CD4-positive, alpha-beta T cell (primary cell): ENCODE measurements around the gene JAZF1. TPM values are rescaled to one million over a fixed set of nuclear protein-coding genes. Genes with fewer than 3 reads are reported as not detected.

ENCODE experiments used
- ATAC-seq: fragments of 200-7000 bp; cut with Tn5 transposase; one replicate; pipeline ENCODE4 v1.10.0; 2022; ENCODE audit warnings: mild to moderate bottlenecking; ENCODE audit not compliant: poor library complexity
- CTCF ChIA-PET: fragments of 350-600 bp; sonication (Branson Sonifier 250); formaldehyde crosslinking; loops from one replicate; lab custom pipeline; 2021; ENCODE audit warnings: antibody characterized with exemption, inconsistent platforms; lab: Charles Lee
- POLR2A ChIA-PET: fragments of 350-600 bp; sonication (Branson Sonifier 250); formaldehyde crosslinking; loops from one replicate; lab custom pipeline; 2021; ENCODE audit warnings: antibody characterized with exemption, inconsistent platforms; lab: Charles Lee
- DNase-seq, 14 experiments: peaks; one replicate each; pipeline ENCODE4 v3.0.0-alpha.2; 2013 to 2020; ENCODE audit warnings: mixed read lengths in 2 of 14
- H3K27ac ChIP-seq, 2 donors: one replicate each; pipeline versions ENCODE4 v1.5.1 to v1.7.0; 2013; ENCODE audit warnings: low read length in 2 of 2, low read depth in 1 of 2, mild to moderate bottlenecking in 1 of 2
- H3K27me3 ChIP-seq, 2 experiments: 1 replicate in 1 of 2; 2 replicates in 1 of 2; pipeline versions ENCODE4 v1.6.1 to v1.7.0; 2013; ENCODE audit warnings: low read length in 2 of 2, control low read depth in 1 of 2, mild to moderate bottlenecking in 1 of 2, moderate library complexity in 1 of 2; ENCODE audit not compliant: insufficient read depth in 2 of 2, control insufficient read depth in 1 of 2
- H3K36me3 ChIP-seq: one replicate; pipeline ENCODE4 v1.6.1; 2013; ENCODE audit warnings: low read length, control low read depth; ENCODE audit not compliant: insufficient read depth
- H3K4me1 ChIP-seq: one replicate; pipeline ENCODE4 v1.6.1; 2013; ENCODE audit warnings: low read length, control low read depth; ENCODE audit not compliant: insufficient read depth
- H3K4me3 ChIP-seq: one replicate; pipeline ENCODE4 v1.5.1; 2013; ENCODE audit warnings: mild to moderate bottlenecking, low read length, moderate library complexity
- H3K9me3 ChIP-seq, 2 experiments: 1 replicate in 1 of 2; 2 replicates in 1 of 2; pipeline versions ENCODE4 v1.6.1 to v1.7.0; 2013; ENCODE audit warnings: low read length in 2 of 2, mild to moderate bottlenecking in 2 of 2, control low read depth in 1 of 2, moderate library complexity in 1 of 2; ENCODE audit not compliant: control insufficient read depth in 1 of 2, insufficient read depth in 1 of 2
- H3K27ac Mint-ChIP-seq: one replicate; pipeline ENCODE4 v1.8.0; 2020; ENCODE audit warnings: mixed read lengths
- H3K27me3 Mint-ChIP-seq: one replicate; pipeline ENCODE4 v1.8.0; 2021; ENCODE audit warnings: mixed read lengths
- H3K36me3 Mint-ChIP-seq: one replicate; pipeline ENCODE4 v1.8.0; 2021; ENCODE audit warnings: low read depth, mixed read lengths
- H3K4me1 Mint-ChIP-seq: one replicate; pipeline ENCODE4 v1.8.0; 2021; ENCODE audit warnings: low read depth, mixed read lengths
- H3K4me3 Mint-ChIP-seq: one replicate; pipeline ENCODE4 v1.8.0; 2020; ENCODE audit warnings: mild to moderate bottlenecking, mixed read lengths
- H3K9me3 Mint-ChIP-seq: one replicate; pipeline ENCODE4 v1.8.0; 2020; ENCODE audit warnings: mixed read lengths
- intact Hi-C, 2 experiments: fragments of 100-400 bp; cut with DNase I in 1 of 2; cut with micrococcal nuclease in 1 of 2; formaldehyde crosslinking; loops; one replicate each; pipeline versions ENCODE4 v1.15.1 to v1.9.0; 2023 to 2025; cut with DNase I, micrococcal nuclease
- total RNA-seq, 174 experiments: library from RNA in 2 of 174; stranded (reverse) in 2 of 174; gene quantifications; one replicate each; pipeline ENCODE4 v1.2.3 and lab custom pipeline; 2021 to 2026
- TF ChIP-seq, protein P1 (sequence below): fragments of 200-600 bp; IDR thresholded peaks from one replicate; pipeline ENCODE4 v1.8.0; 2022; ENCODE audit warnings: antibody characterized with exemption, mild to moderate bottlenecking

The JAZF1 gene
- total RNA-seq, 2 experiments from 2014 or later = 9.9 to 11.1 TPM

DNA sequence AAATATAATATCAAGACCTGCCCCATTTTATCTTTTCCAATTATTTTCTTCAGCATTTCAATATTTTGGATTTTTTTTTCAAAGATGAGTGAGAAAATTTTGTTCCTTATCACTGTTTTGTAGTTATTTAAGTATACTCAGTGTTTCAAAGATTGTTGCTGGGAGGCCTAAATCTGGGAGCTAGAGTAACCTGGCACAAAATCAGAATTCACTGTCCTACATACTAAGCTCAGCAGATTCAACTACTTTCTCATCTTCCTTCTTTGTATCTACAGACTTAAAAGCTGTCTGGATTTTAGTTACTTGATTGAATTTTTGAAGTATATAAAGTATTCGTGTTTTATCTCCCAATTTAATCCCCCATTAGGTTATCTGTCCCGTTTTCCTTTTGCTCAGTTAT lies 354.7 kb downstream of the JAZF1 start:
- TF ChIP-seq, protein P1, sequence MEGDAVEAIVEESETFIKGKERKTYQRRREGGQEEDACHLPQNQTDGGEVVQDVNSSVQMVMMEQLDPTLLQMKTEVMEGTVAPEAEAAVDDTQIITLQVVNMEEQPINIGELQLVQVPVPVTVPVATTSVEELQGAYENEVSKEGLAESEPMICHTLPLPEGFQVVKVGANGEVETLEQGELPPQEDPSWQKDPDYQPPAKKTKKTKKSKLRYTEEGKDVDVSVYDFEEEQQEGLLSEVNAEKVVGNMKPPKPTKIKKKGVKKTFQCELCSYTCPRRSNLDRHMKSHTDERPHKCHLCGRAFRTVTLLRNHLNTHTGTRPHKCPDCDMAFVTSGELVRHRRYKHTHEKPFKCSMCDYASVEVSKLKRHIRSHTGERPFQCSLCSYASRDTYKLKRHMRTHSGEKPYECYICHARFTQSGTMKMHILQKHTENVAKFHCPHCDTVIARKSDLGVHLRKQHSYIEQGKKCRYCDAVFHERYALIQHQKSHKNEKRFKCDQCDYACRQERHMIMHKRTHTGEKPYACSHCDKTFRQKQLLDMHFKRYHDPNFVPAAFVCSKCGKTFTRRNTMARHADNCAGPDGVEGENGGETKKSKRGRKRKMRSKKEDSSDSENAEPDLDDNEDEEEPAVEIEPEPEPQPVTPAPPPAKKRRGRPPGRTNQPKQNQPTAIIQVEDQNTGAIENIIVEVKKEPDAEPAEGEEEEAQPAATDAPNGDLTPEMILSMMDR = no peak
- Mint-ChIP-seq H3K27me3 (no peaks in the 10 kb centered on the region), H3K27ac (no peak overlapping the region), H3K4me3 (no peak overlapping the region), H3K36me3 (peaks cover 85% of the 10 kb centered on the region), H3K9me3 (no peaks in the 10 kb centered on the region), H3K4me1 (no peaks in the 10 kb centered on the region)
- Histone ChIP-seq H3K27me3 (no peaks in the 10 kb centered on the region), H3K27ac (no peak overlapping the region), H3K4me1 (no peaks in the 10 kb centered on the region), H3K36me3 (peaks cover 24% of the 10 kb centered on the region), H3K9me3 (no peaks in the 10 kb centered on the region), H3K4me3 (no peak overlapping the region)
- intact Hi-C loops = loop anchor here in 1 of 2 experiments (10.0 kb wide), 1 partner anchor 199 kb away; no protein-coding TSS in a partner anchor
- ChIA-PET CTCF (no interaction called here), POLR2A (no interaction called here)
- no peak for DNase-seq
- ATAC-seq = no peak

DNA sequence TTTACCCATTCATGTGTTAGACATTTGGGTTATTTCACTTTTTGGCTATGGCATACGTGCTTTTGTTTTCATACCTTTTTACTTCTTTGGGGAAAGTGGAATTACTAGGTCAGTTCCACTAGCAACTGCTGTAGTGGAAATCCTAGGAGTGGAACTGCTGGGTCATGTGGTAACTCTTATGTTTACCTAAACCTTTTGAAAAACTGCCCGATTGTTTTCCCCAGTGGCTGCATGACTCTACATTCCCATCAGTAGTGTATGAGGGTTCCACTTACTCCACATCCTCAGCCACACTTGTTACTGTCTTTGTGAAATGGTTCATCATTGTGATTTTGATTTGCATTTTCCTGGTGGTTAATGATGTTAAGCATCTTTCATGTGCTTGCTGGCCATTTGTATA lies 358.4 kb downstream of the JAZF1 start:
- TF ChIP-seq, protein P1 = no peak
- ChIA-PET CTCF (no interaction called here), POLR2A (no interaction called here)
- no peak for DNase-seq
- Histone ChIP-seq H3K27me3 (no peaks in the 10 kb centered on the region), H3K4me3 (no peak overlapping the region), H3K9me3 (no peaks in the 10 kb centered on the region), H3K36me3 (peaks cover 33% of the 10 kb centered on the region), H3K4me1 (no peaks in the 10 kb centered on the region), H3K27ac (no peak overlapping the region)
- Mint-ChIP-seq H3K36me3 (peaks cover 87% of the 10 kb centered on the region), H3K4me3 (no peak overlapping the region), H3K27me3 (no peaks in the 10 kb centered on the region), H3K9me3 (no peaks in the 10 kb centered on the region), H3K27ac (no peak overlapping the region), H3K4me1 (no peaks in the 10 kb centered on the region)
- ATAC-seq = no peak
- intact Hi-C loops = loop anchor here in 1 of 2 experiments (10.0 kb wide), 1 partner anchor 203 kb away; no protein-coding TSS in a partner anchor

DNA sequence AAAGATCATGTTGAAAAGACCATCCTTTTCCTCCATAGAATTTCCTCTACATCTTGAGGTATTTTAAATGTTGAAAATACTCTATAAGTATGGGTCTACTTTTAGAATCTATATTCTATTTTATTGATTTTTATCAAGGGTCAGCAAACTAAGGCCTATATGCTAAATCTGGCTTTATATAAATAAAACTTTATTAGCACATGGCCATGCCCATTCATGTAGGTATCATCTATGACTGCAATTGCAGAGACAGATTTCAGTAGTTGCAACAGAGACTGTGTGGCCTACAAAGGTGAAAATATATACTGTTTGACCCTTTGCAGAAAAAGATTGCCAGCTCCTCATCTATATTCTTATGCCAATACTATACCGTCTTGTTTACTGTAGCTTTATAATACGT lies 367.9 kb downstream of the JAZF1 start:
- no peaks in the 10 kb centered on the region for H3K9me3 Mint-ChIP-seq
- Histone ChIP-seq H3K27ac (no peak overlapping the region), H3K4me3 (no peak overlapping the region), H3K27me3 (no peaks in the 10 kb centered on the region), H3K4me1 (no peaks in the 10 kb centered on the region), H3K9me3 (no peaks in the 10 kb centered on the region), H3K36me3 (peaks cover 16% of the 10 kb centered on the region)
- POLR2A ChIA-PET = interaction anchor here (0.9 to 1.1 kb wide), 2 partner anchors 11 to 106 kb away, joined by 3 to 5 read pairs; no protein-coding TSS in a partner anchor
- H3K4me3 Mint-ChIP-seq = no peak overlapping the region
- ATAC-seq = no peak
- H3K27me3 Mint-ChIP-seq = no peaks in the 10 kb centered on the region
- peaks cover 16% of the 10 kb centered on the region for H3K4me1 Mint-ChIP-seq
- CTCF ChIA-PET = no interaction called here
- TF ChIP-seq, protein P1 = no peak
- no peak overlapping the region for H3K27ac Mint-ChIP-seq
- peaks cover 72% of the 10 kb centered on the region for H3K36me3 Mint-ChIP-seq
- DNase-seq = no peak
- intact Hi-C loops = no loop called here
